Immature natural killer cell (primary cell): ENCODE data around the gene NOP14. TPM values are rescaled to one million over a fixed set of nuclear protein-coding genes. Genes with fewer than 3 reads are reported as not detected.

Source experiments
- DNase-seq, 3 donors: peaks; one replicate each; pipeline ENCODE4 v3.0.0; 2022; ENCODE audit warnings: mixed read lengths in 1 of 3
- H3K27ac Mint-ChIP-seq, 6 donors: one replicate each; pipeline ENCODE4 v1.8.0; 2020; ENCODE audit warnings: mixed read lengths in 6 of 6, mild to moderate bottlenecking in 5 of 6, inconsistent platforms in 4 of 6, moderate library complexity in 3 of 6
- H3K27me3 Mint-ChIP-seq, 3 donors: one replicate each; pipeline ENCODE4 v1.8.0; 2020 to 2021; ENCODE audit warnings: low read depth in 3 of 3, mild to moderate bottlenecking in 3 of 3, mixed read lengths in 3 of 3, moderate library complexity in 3 of 3, inconsistent platforms in 1 of 3
- H3K36me3 Mint-ChIP-seq, 3 donors: one replicate each; pipeline ENCODE4 v1.8.0; 2020; ENCODE audit warnings: mixed read lengths in 3 of 3, inconsistent platforms in 2 of 3, mild to moderate bottlenecking in 2 of 3
- H3K4me1 Mint-ChIP-seq, 2 donors: one replicate each; pipeline ENCODE4 v1.8.0; 2020; ENCODE audit warnings: inconsistent platforms in 2 of 2, mild to moderate bottlenecking in 2 of 2, mixed read lengths in 2 of 2, moderate library complexity in 1 of 2
- H3K4me3 Mint-ChIP-seq, 5 donors: one replicate each; pipeline ENCODE4 v1.8.0; 2020; ENCODE audit warnings: mild to moderate bottlenecking in 5 of 5, mixed read lengths in 5 of 5, inconsistent platforms in 3 of 5, moderate library complexity in 3 of 5
- H3K9me3 Mint-ChIP-seq, 6 donors: one replicate each; pipeline ENCODE4 v1.8.0; 2020; ENCODE audit warnings: mild to moderate bottlenecking in 6 of 6, mixed read lengths in 6 of 6, inconsistent platforms in 4 of 6, moderate library complexity in 3 of 6
- polyA plus RNA-seq, 3 donors: library from polyadenylated mRNA; unstranded; fragments of 300-500 nt; fragmentation: Illumina TruSeq; gene quantifications; one replicate each; pipeline ENCODE4 v1.2.3, GENCODE V29; 2021

The NOP14 gene
- polyA plus RNA-seq, 3 donors from 2014 or later = 1.3 to 19.2 (median 5.0) TPM

DNA sequence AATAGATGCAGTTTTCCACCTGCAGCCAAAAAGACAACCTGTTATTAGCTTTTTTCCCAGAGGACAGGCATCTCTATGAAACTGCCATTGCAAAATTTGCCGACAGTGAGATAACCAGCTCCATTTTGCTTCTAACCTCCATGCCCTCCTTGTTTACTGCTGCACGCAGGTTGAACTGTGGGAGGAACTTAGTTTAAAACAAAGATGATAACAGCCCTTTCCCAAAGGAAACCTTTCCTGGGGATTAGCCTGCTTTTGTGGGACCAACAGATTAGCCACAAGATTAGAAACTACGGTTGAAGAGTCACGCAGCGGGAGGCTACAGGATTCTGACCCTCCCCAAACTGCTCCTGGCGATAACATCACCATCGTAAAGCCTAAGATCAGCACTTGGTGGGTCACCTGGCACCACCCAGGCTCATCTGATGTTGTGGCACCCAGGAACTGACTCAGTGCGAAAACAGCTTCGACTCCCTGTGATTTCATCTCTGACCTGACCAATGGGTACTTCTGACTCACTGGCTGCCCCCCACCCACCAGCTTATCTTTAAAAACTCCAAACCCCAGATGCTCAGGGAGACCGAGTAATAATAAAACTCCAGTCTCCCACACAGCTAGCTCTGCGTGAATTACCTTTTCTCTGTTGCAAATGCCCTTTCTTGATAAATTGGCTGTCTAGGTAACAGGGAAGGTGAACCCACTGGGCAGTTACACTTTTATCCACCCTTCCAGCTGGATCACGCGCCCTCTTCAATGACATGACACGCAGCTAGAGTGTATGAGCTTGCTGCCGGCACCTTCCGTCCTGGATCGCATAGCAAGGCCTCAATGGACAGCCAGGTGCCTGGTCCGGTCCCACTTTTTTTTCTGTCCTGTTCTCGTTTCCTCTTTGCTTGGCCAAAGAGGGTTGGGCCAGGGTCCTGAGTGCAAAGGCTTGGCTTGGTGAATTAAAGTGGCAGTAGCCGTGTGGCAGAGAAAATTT lies 27.2 kb downstream of the NOP14 start:
- Mint-ChIP-seq H3K27ac (peak overlapping the region; percentile 81 to 95 (median 88)), H3K4me3 (peak overlapping the region; percentile 81 to 86 (median 84)), H3K27me3 (peaks cover 2 to 26% (median 9%) of the 10 kb centered on the region in 3 donors), H3K4me1 (peaks cover 43 to 51% of the 10 kb centered on the region in 2 donors), H3K36me3 (peaks cover 3 to 7% (median 7%) of the 10 kb centered on the region in 3 donors), H3K9me3 (no peaks in the 10 kb centered on the region)
- DNase-seq = peak in 2 of 3 donors; percentile 30 to 68

DNA sequence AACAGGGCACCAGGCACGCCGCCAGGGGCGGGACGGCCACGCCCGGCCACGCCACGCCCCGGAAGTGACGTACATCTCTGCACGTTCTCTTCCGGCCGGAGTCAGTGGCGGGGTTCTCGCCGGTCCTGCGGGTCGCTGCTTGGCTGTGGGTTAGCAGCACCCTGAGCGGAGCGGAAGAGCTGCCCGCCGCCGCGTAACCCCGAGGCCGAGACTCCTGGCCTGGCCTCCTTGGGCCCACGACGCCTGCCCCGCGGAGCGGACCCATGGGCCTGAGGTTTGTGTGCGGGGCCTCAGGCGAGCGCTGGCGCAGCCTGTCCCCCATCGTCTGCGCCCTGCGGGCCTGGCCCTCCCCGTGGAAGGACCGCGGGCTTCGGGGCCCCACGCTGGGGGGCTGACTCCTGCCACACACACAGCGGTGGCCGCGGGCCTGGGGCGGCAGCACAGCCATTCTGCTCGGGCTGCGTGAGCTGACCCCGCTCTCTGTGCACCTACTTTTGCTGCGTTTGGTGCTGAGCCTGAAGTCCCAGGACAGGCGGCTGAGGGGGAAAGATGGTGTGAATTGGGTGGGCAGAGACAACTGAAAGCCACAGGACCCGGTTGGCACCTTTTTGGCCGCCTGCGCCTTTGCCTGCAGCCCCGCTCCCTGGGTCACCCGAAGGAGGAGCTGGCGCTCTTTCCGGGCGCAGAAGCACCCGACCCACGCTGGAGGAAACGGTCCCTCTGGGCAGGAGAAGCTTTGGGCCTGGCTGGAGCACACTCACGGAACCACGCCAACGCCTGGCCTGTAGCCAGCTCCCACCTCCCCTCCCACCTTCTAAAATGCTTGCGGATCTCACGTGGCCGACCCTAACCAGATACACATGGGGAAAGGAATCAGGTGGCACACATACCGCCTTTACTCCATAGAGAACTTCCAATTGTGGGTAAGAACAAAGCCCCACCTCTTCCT lies 28.1 kb downstream of the NOP14 start:
- DNase-seq = peak; percentile 96 to 97 (median 97)
- H3K4me3 Mint-ChIP-seq = peak overlapping the region; percentile 81 to 86 (median 84)
- peaks cover 40 to 51% of the 10 kb centered on the region in 2 donors for H3K4me1 Mint-ChIP-seq
- H3K9me3 Mint-ChIP-seq = no peaks in the 10 kb centered on the region
- H3K27ac Mint-ChIP-seq = peak overlapping the region; percentile 81 to 95 (median 88)
- peaks cover 3 to 7% (median 7%) of the 10 kb centered on the region in 3 donors for H3K36me3 Mint-ChIP-seq
- H3K27me3 Mint-ChIP-seq = peaks cover 2 to 26% (median 9%) of the 10 kb centered on the region in 3 donors

DNA sequence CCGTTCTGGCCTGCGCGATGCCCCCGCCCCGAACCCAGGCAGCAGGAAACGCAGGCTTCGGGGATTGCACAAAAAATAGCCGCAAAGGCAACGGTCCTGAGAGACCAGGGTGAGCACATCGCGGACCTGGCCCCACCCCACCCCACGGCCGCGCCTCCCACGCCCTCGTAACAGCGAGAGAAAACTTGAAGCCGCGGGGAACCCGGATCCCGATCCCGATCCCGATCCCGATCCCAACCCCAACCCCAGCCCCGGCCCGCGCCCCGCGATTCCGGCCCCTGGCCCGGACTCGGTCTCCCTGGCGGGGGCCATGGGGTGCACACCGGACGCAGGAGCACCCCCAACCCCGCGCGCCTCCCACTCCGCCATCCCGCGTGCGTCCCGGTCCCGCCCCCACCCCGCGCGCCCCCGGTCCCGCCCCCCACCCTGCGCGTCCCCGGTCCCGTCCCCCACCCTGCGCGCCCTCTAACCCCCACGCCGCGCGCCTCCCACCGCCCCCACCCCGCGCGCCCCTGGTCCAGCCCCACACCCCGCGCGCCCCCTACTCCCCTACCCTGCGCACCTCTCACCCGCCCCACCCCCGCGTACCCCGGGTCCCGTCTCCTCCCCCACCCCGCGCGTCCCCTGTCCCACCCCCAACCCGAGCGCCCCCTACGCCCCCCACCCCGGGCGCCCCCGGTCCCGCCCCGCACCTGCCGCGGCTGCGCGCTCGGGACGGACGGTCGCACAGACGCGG lies 29.0 kb downstream of the NOP14 start:
- Mint-ChIP-seq H3K4me3 (peak overlapping the region; percentile 83 to 88 (median 86)), H3K4me1 (peaks cover 40 to 50% of the 10 kb centered on the region in 2 donors), H3K36me3 (peaks cover 3 to 7% (median 6%) of the 10 kb centered on the region in 3 donors), H3K27ac (peak overlapping the region in 5 of 6 donors; percentile 45 to 90 (median 76)), H3K9me3 (no peaks in the 10 kb centered on the region), H3K27me3 (peaks cover 2 to 29% (median 9%) of the 10 kb centered on the region in 3 donors)
- peak; percentile 38 to 55 (median 53) for DNase-seq

DNA sequence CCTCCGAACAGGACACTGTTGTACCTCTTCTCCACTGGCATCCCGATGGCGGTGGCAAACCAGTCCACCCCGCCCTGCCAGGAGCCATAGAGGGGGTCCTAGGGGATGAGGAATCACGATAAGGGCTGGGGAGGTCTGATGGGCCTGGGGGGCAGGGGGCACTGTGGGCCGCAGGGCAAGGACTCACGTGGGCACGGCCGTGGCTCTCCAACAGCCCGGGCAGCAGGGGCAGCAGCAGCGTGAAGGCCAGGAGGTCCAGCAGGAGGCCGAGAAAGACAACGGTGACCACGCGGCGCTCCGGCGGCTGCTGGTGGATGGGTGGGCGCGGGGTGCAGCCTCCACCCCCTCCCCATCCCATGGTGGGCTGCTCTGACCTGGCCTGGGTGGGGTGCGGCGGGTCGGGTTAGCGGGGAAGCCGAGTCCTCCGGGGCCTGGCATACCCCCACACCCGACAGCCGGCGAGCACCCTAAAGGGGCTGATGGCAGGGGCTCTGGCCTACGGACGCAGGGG lies 29.6 kb downstream of the NOP14 start:
- Mint-ChIP-seq H3K36me3 (peaks cover 5 to 6% (median 5%) of the 10 kb centered on the region in 3 donors), H3K4me1 (peaks cover 34 to 44% of the 10 kb centered on the region in 2 donors), H3K27ac (peak overlapping the region; percentile 88 to 96 (median 94)), H3K4me3 (peak overlapping the region; percentile 86 to 89 (median 88)), H3K9me3 (no peaks in the 10 kb centered on the region), H3K27me3 (peaks cover 4 to 29% (median 9%) of the 10 kb centered on the region in 3 donors)
- DNase-seq = peak in 1 of 3 donors; percentile 17

DNA sequence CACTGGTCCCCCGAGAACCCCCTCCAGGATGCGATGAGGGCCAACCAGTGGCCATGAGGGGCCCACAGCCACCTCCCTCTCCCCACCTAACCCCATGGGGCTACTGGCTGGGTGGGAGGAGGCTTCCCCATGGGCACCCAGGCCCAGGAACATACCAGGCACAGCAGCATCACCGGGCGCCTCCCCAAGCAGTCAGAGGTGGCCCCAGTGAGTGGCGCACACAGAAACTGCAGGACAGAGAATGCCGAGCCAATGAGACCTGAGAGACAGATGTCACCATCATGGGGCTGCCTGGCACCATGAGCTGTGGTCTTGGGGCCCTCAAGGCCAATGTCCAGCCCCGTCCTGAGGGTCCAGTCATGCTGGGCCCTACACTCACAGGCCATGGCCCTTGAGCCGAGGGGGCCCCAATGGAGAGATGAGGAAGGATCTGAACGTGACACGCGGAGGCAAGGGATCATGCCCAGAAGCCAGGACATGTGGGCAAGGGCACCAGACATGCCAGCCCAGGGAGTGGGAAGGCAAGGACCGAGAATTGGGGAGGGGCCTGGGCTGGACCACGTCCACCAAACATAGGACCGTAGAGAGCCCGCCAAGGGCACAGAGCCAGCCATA lies 30.1 kb downstream of the NOP14 start:
- Mint-ChIP-seq H3K27ac (peak overlapping the region; percentile 88 to 96 (median 94)), H3K4me1 (peaks cover 34 to 44% of the 10 kb centered on the region in 2 donors), H3K27me3 (peaks cover 4 to 29% (median 9%) of the 10 kb centered on the region in 3 donors), H3K36me3 (peaks cover 5 to 10% (median 6%) of the 10 kb centered on the region in 3 donors), H3K9me3 (no peaks in the 10 kb centered on the region), H3K4me3 (peak overlapping the region; percentile 86 to 89 (median 88))
- no peak for DNase-seq

DNA sequence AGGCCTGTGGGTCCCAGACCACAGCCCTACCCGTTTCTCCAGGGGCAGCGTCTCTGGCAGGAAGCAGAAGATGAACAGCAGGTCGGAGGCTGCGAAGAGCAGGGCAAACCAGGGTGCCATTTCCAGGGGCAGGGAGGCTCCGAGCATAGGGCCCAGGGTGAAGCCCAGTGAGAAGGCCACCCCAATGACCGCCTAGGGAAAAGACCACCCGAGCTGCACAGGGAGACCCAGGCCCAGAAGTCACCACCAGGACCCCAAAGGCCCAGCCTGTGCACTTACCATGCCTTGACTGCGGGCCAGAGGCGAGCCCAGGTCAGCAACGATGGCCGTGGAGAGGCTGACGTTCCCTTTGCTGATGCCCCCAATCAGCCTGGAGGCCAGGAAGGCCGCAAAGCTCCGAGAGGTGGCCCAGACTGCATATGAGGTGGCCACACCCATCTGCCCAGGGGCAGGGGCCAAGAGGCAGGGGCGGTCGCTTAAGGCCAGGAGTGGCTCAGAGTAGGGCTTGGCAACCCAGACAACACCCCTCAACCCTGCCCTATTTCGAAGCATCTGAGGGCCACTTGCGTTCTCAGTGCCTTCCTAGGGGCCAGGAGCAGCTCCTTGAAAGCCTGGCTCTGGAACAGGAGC lies 30.8 kb downstream of the NOP14 start:
- Mint-ChIP-seq H3K27ac (peak overlapping the region; percentile 88 to 96 (median 94)), H3K4me3 (peak overlapping the region; percentile 86 to 89 (median 88)), H3K27me3 (peaks cover 4 to 30% (median 9%) of the 10 kb centered on the region in 3 donors), H3K4me1 (peaks cover 34 to 48% of the 10 kb centered on the region in 2 donors), H3K36me3 (peaks cover 6 to 16% (median 11%) of the 10 kb centered on the region in 3 donors), H3K9me3 (no peaks in the 10 kb centered on the region)
- DNase-seq = peak in 1 of 3 donors; percentile 23

DNA sequence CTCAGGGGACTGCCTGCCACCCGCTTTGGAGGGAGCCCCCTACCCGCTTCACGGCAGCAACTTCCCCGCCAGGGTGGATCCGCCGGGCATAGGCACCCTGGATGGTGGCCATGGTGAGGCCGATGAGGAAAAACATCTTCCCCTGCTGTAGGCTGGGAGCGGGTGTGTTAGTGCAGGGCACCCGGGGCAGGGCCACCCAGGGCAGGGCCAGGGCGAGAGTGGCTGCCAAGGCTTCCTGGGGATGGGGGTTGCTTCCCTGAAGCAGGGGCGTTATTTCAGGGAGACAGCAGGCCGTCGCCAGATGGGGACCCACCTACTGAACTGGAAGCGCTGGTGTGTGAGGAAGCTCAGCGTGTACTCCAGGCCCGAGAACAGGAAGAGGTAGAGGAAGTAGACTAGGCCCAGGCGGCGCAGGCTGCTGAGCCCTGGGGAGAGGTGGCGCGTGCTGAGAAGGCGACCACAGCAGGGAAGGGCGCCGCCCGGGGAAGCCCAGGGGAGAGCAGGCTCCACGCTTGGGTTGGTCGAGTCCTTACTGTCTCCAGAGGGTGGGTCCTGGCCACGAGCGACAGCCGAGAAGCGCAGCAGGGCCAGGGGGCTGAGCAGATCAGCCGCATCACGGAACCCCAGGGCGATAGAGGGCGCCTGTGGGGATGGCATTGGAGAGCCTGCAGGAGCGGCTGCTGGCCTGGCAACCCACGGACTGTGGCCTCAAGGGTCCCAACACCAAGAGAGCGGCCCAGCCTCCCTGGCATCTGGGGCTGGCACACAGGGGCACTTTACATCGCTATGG lies 31.5 kb downstream of the NOP14 start:
- H3K4me3 Mint-ChIP-seq = peak overlapping the region; percentile 64 to 89 (median 86)
- H3K27ac Mint-ChIP-seq = peak overlapping the region; percentile 88 to 96 (median 92)
- H3K36me3 Mint-ChIP-seq = peaks cover 6 to 20% (median 11%) of the 10 kb centered on the region in 3 donors
- H3K27me3 Mint-ChIP-seq = peaks cover 4 to 30% (median 9%) of the 10 kb centered on the region in 3 donors
- H3K4me1 Mint-ChIP-seq = peaks cover 31 to 41% of the 10 kb centered on the region in 2 donors
- H3K9me3 Mint-ChIP-seq = no peaks in the 10 kb centered on the region
- DNase-seq = peak; percentile 53 to 59 (median 54)

DNA sequence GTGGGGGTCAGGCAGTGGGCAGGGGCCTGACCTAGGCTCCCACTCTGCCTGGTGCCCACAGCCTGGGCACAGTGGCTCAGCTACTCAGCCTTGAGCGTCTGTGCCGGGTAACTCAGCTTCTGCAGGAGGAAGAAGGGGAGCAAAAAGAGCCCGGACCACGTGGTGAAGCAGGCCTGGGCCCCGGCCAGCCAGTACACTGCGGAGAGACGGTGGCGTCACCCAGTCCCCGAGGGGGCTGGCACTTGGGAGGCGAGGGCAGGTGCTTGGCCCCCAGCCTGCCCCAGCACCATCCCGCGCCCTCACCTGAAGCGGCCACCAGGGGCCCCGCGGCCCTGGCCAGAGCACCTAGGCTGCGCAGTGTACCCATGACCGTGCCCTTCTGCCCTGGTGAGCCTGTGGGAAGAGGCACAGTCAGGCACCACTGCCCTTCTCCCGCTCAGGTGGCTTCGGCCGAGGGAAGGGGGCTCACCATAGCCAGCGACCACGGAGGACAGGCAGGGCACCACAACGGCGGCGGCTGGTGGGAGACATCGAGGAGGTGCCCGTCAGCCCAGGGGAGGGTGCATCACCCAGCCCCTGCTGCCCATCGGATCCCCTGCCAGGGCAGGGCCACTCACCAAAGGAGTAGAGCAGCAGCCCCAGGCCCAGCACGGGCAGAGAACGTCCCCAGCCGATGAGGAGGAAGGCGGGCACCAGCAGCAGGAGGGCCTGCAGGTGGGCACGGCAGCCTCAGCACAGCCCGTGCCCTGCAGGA lies 32.3 kb downstream of the NOP14 start:
- Mint-ChIP-seq H3K36me3 (peaks cover 6 to 24% (median 11%) of the 10 kb centered on the region in 3 donors), H3K4me3 (peak overlapping the region in 1 of 5 donors; percentile 13), H3K27me3 (peaks cover 4 to 26% (median 9%) of the 10 kb centered on the region in 3 donors), H3K27ac (peak overlapping the region in 4 of 6 donors; percentile 30 to 62 (median 38)), H3K4me1 (peaks cover 23 to 33% of the 10 kb centered on the region in 2 donors), H3K9me3 (no peaks in the 10 kb centered on the region)
- DNase-seq = no peak

DNA sequence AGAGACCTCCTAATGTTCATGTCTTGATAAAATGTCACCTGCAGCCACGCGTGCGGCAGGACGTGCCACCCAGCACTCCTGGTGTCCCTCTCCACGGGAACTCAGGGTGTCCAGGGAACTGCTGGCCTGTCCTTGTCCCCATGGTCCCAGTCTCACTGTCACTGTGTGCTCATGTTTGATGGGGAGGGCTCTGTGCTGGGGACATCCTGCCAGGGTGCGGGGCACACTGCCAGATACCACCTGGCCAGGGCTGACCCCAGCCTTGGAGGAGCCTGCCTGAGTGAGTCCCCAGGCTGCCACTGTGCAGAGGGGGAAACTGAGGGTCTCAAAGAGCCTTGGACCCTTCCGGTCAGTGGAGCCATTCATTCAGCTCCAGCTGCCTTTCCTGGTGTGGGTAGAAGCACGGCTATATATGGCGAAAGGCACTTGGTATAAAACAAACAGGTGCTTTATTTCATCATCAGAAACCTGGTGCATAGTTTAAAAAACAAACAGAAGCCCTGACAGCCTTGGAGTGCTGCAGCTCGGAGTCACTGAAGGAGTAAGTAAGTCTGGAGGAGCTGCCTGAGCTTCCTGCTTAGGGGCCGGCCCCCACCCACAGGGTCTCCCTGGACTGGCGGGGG lies 33.0 kb downstream of the NOP14 start:
- Mint-ChIP-seq H3K4me3 (no peak overlapping the region), H3K9me3 (no peaks in the 10 kb centered on the region), H3K4me1 (peaks cover 16 to 26% of the 10 kb centered on the region in 2 donors), H3K27me3 (peaks cover 4 to 19% (median 9%) of the 10 kb centered on the region in 3 donors), H3K27ac (peak overlapping the region in 3 of 6 donors; percentile 7 to 62 (median 30)), H3K36me3 (peaks cover 6 to 26% (median 11%) of the 10 kb centered on the region in 3 donors)
- no peak for DNase-seq

DNA sequence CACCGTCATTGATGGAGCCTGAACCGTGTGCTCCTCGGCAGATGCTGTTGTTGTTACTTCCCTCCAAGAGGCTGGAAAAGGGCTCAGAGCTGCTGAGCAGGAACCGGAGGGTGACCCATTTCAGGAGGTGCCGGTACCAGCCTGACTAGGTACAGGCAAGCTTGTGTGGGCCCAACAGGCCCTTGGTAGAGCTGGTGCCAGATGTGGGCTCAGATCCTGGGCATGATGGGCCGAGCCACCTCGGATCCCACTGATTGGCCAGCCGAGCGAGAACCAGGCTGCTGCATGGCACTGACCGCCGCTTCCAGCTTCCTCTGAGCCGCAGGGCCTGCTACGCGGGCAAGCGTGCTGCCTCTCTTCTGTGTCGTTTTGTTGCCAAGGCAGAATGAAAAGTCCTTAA lies 33.7 kb downstream of the NOP14 start:
- Mint-ChIP-seq H3K36me3 (peaks cover 6 to 26% (median 11%) of the 10 kb centered on the region in 3 donors), H3K4me1 (peaks cover 21 to 31% of the 10 kb centered on the region in 2 donors), H3K27ac (peak overlapping the region in 3 of 6 donors; percentile 30 to 64 (median 32)), H3K27me3 (peaks cover 4 to 16% (median 9%) of the 10 kb centered on the region in 3 donors), H3K4me3 (no peak overlapping the region), H3K9me3 (no peaks in the 10 kb centered on the region)
- DNase-seq = no peak
